Fibroblast of lung (primary cell): ENCODE data around the gene TMEM63C. TPM values are rescaled to one million over a fixed set of nuclear protein-coding genes. Genes with fewer than 3 reads are reported as not detected.

Experiments used
- DNase-seq, 2 donors: peaks; one replicate each; pipeline versions ENCODE4 v3.0.0 to v3.0.0-alpha.2; 2010; ENCODE audit warnings: low read depth in 2 of 2
- H2AFZ ChIP-seq: 2 replicates; pipeline ENCODE4 v1.5.1; 2012; ENCODE audit warnings: low read length, control low read depth, inconsistent platforms
- H3K27ac ChIP-seq: 2 replicates; pipeline ENCODE4 v1.5.1; 2011; ENCODE audit warnings: low read length, control low read depth; ENCODE audit not compliant: insufficient read depth
- H3K27me3 ChIP-seq: 2 replicates; pipeline ENCODE4 v1.5.1; 2011; ENCODE audit warnings: mild to moderate bottlenecking, low read length; ENCODE audit not compliant: control insufficient read depth, insufficient read depth
- H3K36me3 ChIP-seq: 2 replicates; pipeline ENCODE4 v1.5.1; 2011; ENCODE audit warnings: low read length; ENCODE audit not compliant: control insufficient read depth, insufficient read depth
- H3K4me1 ChIP-seq: 2 replicates; pipeline ENCODE4 v1.5.1; 2011; ENCODE audit warnings: low read length; ENCODE audit not compliant: control insufficient read depth, insufficient read depth; ENCODE audit errors: extremely low read depth
- H3K4me2 ChIP-seq: 2 replicates; pipeline ENCODE4 v1.5.1; 2011; ENCODE audit warnings: low read length, control low read depth; ENCODE audit not compliant: insufficient read depth; ENCODE audit errors: extremely low read depth
- H3K4me3 ChIP-seq, 4 experiments: fragments of 200-600 bp in 1 of 4; sonication (generic) in 1 of 4; replicated peaks in 1 of 4; 2 replicates each; pipeline ENCODE4 v1.5.1; 2011 to 2016; ENCODE audit warnings: low read length in 4 of 4, low read depth in 3 of 4, mild to moderate bottlenecking in 3 of 4, control low read depth in 2 of 4, inconsistent platforms in 1 of 4, mixed read lengths in 1 of 4; ENCODE audit not compliant: insufficient read depth in 1 of 4; ENCODE audit errors: control extremely low read depth in 1 of 4
- H3K79me2 ChIP-seq: 2 replicates; pipeline ENCODE4 v1.5.1; 2012; ENCODE audit warnings: mild to moderate bottlenecking, low read length, inconsistent platforms; ENCODE audit not compliant: control insufficient read depth, insufficient read depth
- H3K9ac ChIP-seq: 2 replicates; pipeline ENCODE4 v1.5.1; 2011; ENCODE audit warnings: mild to moderate bottlenecking, low read length, control low read depth; ENCODE audit not compliant: insufficient read depth
- H3K9me3 ChIP-seq: 2 replicates; pipeline ENCODE4 v1.5.1; 2012; ENCODE audit warnings: low read depth, low read length; ENCODE audit not compliant: control insufficient read depth, insufficient read depth
- H4K20me1 ChIP-seq: 2 replicates; pipeline ENCODE4 v1.5.1; 2011; ENCODE audit warnings: low read length; ENCODE audit not compliant: control insufficient read depth, insufficient read depth; ENCODE audit errors: extremely low read depth
- EZH2 ChIP-seq: IDR thresholded peaks from 2 replicates; pipeline ENCODE4 v1.5.1; 2012; ENCODE audit warnings: low read length, control low read depth, mild to moderate bottlenecking; ENCODE audit errors: missing control alignments
- polyA plus RNA-seq, 2 donors: library from polyadenylated mRNA; depleted of rRNA in 1 of 2; stranded (reverse) in 1 of 2; unstranded in 1 of 2; fragments of >200 nt; gene quantifications; 2 replicates each; pipeline ENCODE4 v1.2.1, GENCODE V29; 2011 to 2012; ENCODE audit warnings: missing spikeins in 1 of 2
- total RNA-seq: library from RNA; depleted of rRNA; stranded (reverse); fragments of >200 nt; gene quantifications from 2 replicates; pipeline ENCODE4 v1.2.1, GENCODE V29; 2014
- TF ChIP-seq, protein P1 (sequence below), 2 donors: IDR thresholded peaks in 1 of 2; conservative IDR thresholded peaks in 1 of 2; 1 replicate in 1 of 2; 2 replicates in 1 of 2; pipeline ENCODE4 v1.5.1; 2011 to 2012; ENCODE audit warnings: low read length in 2 of 2, control low read depth in 1 of 2, inconsistent platforms in 1 of 2, low read depth in 1 of 2, mild to moderate bottlenecking in 1 of 2

Gene TMEM63C
- total and polyA plus RNA-seq, 2 donors (not counting 1 experiment from before 2014, with no cell fraction given) = 0.66 TPM; not detected in 1

- Histone ChIP-seq H3K27me3 (peaks cover 4% of the 10 kb centered on the region), H3K27ac (no peak overlapping the region), H3K4me3 (no peak overlapping the region), H3K9ac (no peak overlapping the region), H2AFZ (no peak overlapping the region), H3K9me3 (no peaks in the 10 kb centered on the region), H3K79me2 (no peaks in the 10 kb centered on the region), H3K36me3 (no peaks in the 10 kb centered on the region), H4K20me1 (no peaks in the 10 kb centered on the region), H3K4me1 (no peaks in the 10 kb centered on the region), H3K4me2 (no peak overlapping the region)
- TF ChIP-seq, protein P1, sequence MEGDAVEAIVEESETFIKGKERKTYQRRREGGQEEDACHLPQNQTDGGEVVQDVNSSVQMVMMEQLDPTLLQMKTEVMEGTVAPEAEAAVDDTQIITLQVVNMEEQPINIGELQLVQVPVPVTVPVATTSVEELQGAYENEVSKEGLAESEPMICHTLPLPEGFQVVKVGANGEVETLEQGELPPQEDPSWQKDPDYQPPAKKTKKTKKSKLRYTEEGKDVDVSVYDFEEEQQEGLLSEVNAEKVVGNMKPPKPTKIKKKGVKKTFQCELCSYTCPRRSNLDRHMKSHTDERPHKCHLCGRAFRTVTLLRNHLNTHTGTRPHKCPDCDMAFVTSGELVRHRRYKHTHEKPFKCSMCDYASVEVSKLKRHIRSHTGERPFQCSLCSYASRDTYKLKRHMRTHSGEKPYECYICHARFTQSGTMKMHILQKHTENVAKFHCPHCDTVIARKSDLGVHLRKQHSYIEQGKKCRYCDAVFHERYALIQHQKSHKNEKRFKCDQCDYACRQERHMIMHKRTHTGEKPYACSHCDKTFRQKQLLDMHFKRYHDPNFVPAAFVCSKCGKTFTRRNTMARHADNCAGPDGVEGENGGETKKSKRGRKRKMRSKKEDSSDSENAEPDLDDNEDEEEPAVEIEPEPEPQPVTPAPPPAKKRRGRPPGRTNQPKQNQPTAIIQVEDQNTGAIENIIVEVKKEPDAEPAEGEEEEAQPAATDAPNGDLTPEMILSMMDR (conservative IDR thresholded peaks at IDR 0.05 in 1 of 2, IDR thresholded peaks at IDR 0.05 in 1 of 2; ENCODE audit: low read depth in 1 of 2, low read length in 2 of 2) = no peak
- no peak for TF ChIP-seq EZH2
- DNase-seq = no peak
Measured at GRCh38 chr14:77260199-77260598, 78.6 kb downstream of the TMEM63C start.

GRCh38 chr14:77260631-77261030, 79.0 kb downstream of the TMEM63C start:
- Histone ChIP-seq H3K27me3 (peaks cover 4% of the 10 kb centered on the region), H3K4me2 (no peak overlapping the region), H3K36me3 (no peaks in the 10 kb centered on the region), H4K20me1 (no peaks in the 10 kb centered on the region), H3K4me3 (no peak overlapping the region), H3K27ac (no peak overlapping the region), H3K9ac (no peak overlapping the region), H3K79me2 (no peaks in the 10 kb centered on the region), H3K9me3 (no peaks in the 10 kb centered on the region), H3K4me1 (no peaks in the 10 kb centered on the region), H2AFZ (no peak overlapping the region)
- no peak for DNase-seq
- TF ChIP-seq, protein P1 (conservative IDR thresholded peaks at IDR 0.05 in 1 of 2, IDR thresholded peaks at IDR 0.05 in 1 of 2; ENCODE audit: low read depth in 1 of 2, low read length in 2 of 2) = no peak
- TF ChIP-seq EZH2 = no peak

DNA sequence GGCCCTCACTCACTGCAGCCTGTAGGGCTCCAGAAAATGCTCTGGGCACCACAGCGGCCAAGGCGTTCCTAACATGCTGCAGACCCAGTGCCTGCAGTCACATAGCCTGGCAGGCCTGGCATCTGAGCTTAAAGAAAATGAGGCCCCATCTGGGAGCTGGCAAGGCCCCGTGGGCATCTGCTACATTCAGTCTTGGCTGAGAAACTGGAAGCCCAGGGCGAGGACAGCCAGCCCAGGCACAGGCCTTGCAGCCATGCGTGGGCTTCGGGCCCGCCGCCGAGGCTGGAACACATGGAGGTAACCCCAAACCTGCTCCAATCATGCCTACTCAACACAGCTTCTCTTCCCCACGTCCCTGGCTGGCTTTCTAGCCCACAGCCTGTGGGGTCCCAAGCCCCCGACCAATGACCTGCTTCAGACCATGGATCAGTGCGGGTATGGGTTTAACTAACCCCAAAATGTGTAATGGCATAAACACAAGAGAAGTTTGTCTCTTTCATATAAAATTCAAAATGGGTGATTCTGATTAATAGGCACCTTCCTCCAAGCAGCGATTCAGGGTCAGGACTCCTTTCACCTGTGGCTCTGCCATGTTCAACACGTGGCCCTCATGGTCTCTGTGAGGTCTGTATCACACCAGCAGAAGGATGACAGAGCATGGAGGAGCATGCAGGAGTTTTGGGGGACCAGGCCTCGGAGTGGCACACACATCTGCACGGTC, 83.0 kb downstream of the TMEM63C start:
- Histone ChIP-seq H3K9ac (no peak overlapping the region), H4K20me1 (no peaks in the 10 kb centered on the region), H3K27ac (no peak overlapping the region), H3K27me3 (peaks cover 20% of the 10 kb centered on the region), H3K79me2 (no peaks in the 10 kb centered on the region), H3K4me1 (no peaks in the 10 kb centered on the region), H3K36me3 (no peaks in the 10 kb centered on the region), H3K4me3 (no peak overlapping the region), H2AFZ (no peak overlapping the region), H3K9me3 (no peaks in the 10 kb centered on the region), H3K4me2 (no peak overlapping the region)
- no peak for TF ChIP-seq EZH2
- TF ChIP-seq, protein P1 (conservative IDR thresholded peaks at IDR 0.05 in 1 of 2, IDR thresholded peaks at IDR 0.05 in 1 of 2; ENCODE audit: low read depth in 1 of 2, low read length in 2 of 2) = no peak
- DNase-seq = no peak
